Neural crest cell (in vitro differentiated cells): ENCODE data around the gene PELI1. TPM values are rescaled to one million over a fixed set of nuclear protein-coding genes. Genes with fewer than 3 reads are reported as not detected.

Experiments
- DNase-seq: peaks from one replicate; pipeline ENCODE4 v3.0.0; 2021; ENCODE audit warnings: low read depth, mixed read lengths, low spot score
- H3K27ac Mint-ChIP-seq: one replicate; pipeline ENCODE4 v1.8.0; 2021; ENCODE audit warnings: mild to moderate bottlenecking, mixed read lengths; ENCODE audit not compliant: unreplicated experiment
- H3K27me3 Mint-ChIP-seq: 2 replicates; pipeline ENCODE4 v1.8.0; 2021; ENCODE audit warnings: low read depth, mild to moderate bottlenecking, mixed read lengths
- H3K36me3 Mint-ChIP-seq: 2 replicates; pipeline ENCODE4 v1.8.0; 2021; ENCODE audit warnings: low read depth, mild to moderate bottlenecking, mixed read lengths
- H3K4me1 Mint-ChIP-seq: 2 replicates; pipeline ENCODE4 v1.8.0; 2021; ENCODE audit warnings: mixed read lengths
- H3K4me3 Mint-ChIP-seq: one replicate; pipeline ENCODE4 v1.8.0; 2021; ENCODE audit warnings: mild to moderate bottlenecking, mixed read lengths
- H3K9me3 Mint-ChIP-seq: 2 replicates; pipeline ENCODE4 v1.8.0; 2021; ENCODE audit warnings: mixed read lengths
- CTCF ChIP-seq: fragments of 200-600 bp; sonication (generic); conservative IDR thresholded peaks from 2 replicates; pipeline ENCODE4 v1.5.0; 2021; ENCODE audit warnings: antibody characterized with exemption, mild to moderate bottlenecking
- long read RNA-seq: library from polyadenylated mRNA; unstranded; transcript quantifications from one replicate; pipeline ENCODE4 v2.0.0, GENCODE V29; 2020
- total RNA-seq: library from RNA; stranded (reverse); gene quantifications from 2 replicates; pipeline ENCODE4 v1.2.1, GENCODE V29; 2021

The PELI1 gene, protein sequence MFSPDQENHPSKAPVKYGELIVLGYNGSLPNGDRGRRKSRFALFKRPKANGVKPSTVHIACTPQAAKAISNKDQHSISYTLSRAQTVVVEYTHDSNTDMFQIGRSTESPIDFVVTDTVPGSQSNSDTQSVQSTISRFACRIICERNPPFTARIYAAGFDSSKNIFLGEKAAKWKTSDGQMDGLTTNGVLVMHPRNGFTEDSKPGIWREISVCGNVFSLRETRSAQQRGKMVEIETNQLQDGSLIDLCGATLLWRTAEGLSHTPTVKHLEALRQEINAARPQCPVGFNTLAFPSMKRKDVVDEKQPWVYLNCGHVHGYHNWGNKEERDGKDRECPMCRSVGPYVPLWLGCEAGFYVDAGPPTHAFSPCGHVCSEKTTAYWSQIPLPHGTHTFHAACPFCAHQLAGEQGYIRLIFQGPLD
- total RNA-seq = 47.3 and 52.1 TPM in 2 replicates
- long read RNA-seq, transcript PELI1-201 (7 exons, 3,750 nt) = major isoform, 31 of 53 reads
- long read RNA-seq, partial matches to known transcripts = 0 of 53 reads
- long read RNA-seq, other reads (novel, unspliced or antisense) = 20 of 53 reads

DNA sequence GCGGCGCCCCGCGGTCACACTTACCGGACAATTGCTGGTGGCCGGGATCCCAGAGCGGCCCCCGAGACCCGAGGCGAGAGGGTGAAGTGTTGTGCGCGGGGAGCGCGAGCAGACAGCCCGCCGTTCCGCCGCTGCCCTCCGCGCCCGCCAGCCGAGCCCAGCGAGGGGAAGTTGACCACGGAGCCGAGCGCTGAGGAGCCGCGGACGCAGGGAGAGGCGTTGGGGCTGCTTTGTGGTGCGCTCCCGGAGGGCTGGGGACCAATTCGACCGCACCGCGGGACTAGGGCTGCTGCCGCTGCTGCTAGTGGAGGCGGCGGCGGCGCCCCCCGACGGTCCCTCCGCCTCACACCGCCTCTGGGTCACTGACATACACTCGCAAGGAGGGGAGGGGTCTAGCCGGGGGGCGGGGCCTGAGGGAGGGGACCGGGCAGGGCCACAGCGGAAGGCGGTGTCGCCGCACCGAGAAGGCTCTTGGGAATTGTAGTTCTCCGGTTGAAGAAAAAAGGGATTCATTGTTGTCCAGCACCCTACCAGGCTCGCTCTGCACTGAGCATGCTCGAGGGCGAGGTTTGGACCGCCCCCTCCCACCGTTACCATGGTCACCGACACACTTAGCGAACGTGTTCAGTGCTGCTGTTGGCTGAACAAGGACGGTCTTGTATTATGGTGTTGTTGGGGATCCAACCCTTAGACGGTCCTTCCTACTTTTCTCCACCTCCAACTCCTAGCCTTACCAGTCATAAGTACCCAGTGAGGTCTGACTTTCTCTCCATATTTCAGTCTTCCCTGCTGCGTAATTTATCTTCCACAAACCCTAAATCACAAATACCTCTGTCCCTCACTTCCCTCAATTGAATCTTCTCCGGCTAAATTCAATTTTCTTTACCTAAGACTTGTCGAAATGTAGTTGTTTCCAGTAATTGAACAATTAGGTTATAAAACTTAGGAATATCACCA lies at the start of gene PELI1:
Gene PELI1, minus strand, starts transcription at position 364 of the 957 bp plus-strand sequence. CDS start 36,110 bp downstream, outside the sequence.
- peak; percentile 95 for DNase-seq
- no peak for TF ChIP-seq CTCF
- no peaks in the 10 kb centered on the region for H3K9me3 Mint-ChIP-seq
- no peaks in the 10 kb centered on the region for H3K36me3 Mint-ChIP-seq
- H3K4me1 Mint-ChIP-seq = peaks cover 36% of the 10 kb centered on the region
- H3K4me3 Mint-ChIP-seq = peak within 1 kb of the TSS; percentile 99
- H3K27me3 Mint-ChIP-seq = no peaks in the 10 kb centered on the region
- H3K27ac Mint-ChIP-seq = peak within 1 kb of the TSS; percentile 96

DNA sequence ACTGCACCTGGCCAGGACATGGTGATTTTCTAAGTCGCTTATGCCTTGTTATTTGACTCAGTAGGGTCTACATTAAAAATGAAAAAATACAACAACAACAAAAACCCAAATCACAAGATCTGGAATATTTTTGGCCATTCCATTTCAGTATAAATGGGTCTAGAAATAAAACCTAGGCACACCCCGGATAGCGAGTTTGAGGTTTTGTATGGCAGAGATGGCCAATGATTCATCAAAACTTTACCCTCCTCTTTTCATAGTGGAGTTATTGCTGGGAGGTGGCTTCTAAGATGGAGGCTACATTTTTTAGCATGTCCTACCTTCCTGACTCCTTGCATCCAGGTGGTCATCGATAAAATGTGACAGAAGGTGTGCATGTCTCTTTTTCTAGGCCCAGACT lies 49.3 kb upstream of the PELI1 start:
- no peaks in the 10 kb centered on the region for H3K27me3 Mint-ChIP-seq
- peaks cover 54% of the 10 kb centered on the region for H3K4me1 Mint-ChIP-seq
- H3K9me3 Mint-ChIP-seq = peaks cover 2% of the 10 kb centered on the region
- H3K27ac Mint-ChIP-seq = no peak overlapping the region
- H3K36me3 Mint-ChIP-seq = no peaks in the 10 kb centered on the region
- no peak for TF ChIP-seq CTCF
- H3K4me3 Mint-ChIP-seq = no peak overlapping the region
- DNase-seq = no peak

DNA sequence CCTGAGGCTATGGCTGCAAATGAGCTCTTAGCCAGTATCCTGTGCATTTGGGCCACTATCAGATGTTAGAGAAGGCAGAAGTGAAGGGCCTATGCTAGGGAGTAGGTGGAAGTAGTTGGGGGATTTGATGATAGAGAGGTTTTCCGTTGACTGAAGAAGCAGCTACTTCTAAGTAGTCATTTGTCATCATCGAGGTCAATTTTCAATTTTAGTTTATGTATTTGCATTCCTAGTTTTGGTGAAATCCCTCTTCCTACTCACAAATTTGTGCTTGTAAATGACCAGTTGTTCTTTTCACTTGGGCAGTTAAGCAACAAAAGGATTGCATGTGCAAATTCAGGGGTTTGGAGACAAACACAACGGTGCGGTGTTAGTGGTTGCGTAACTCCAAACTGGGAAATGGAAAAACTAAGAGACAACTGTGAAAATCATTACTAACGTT lies 48.5 kb upstream of the PELI1 start:
- peaks cover 54% of the 10 kb centered on the region for H3K4me1 Mint-ChIP-seq
- H3K4me3 Mint-ChIP-seq = no peak overlapping the region
- TF ChIP-seq CTCF = no peak
- H3K27ac Mint-ChIP-seq = no peak overlapping the region
- H3K9me3 Mint-ChIP-seq = peaks cover 2% of the 10 kb centered on the region
- H3K36me3 Mint-ChIP-seq = no peaks in the 10 kb centered on the region
- H3K27me3 Mint-ChIP-seq = no peaks in the 10 kb centered on the region
- DNase-seq = no peak

GRCh38 chr2:64192125-64192479 lies 47.9 kb upstream of the PELI1 start:
- H3K36me3 Mint-ChIP-seq = no peaks in the 10 kb centered on the region
- DNase-seq = no peak
- no peaks in the 10 kb centered on the region for H3K27me3 Mint-ChIP-seq
- H3K27ac Mint-ChIP-seq = no peak overlapping the region
- peaks cover 2% of the 10 kb centered on the region for H3K9me3 Mint-ChIP-seq
- TF ChIP-seq CTCF = no peak
- H3K4me3 Mint-ChIP-seq = no peak overlapping the region
- H3K4me1 Mint-ChIP-seq = peaks cover 54% of the 10 kb centered on the region

DNA sequence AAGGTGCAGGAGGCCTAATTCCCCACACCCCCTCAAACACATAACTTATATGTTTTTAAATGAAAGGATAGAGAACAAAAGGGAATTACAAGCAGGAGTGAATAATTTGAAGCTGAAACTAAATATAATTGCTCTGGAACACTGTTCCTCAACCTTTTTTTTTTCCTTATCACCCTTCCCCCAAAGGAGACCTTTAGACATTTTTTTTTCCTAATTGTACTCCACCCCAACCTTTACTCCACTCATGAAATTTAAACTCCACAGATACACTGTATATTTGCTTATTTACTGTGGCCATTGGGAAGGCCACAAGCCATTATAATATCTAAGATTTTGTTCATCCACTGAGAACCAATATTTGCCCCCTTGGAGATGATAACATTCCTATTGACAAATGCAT lies 45.4 kb upstream of the PELI1 start:
- no peak overlapping the region for H3K27ac Mint-ChIP-seq
- peaks cover 46% of the 10 kb centered on the region for H3K4me1 Mint-ChIP-seq
- no peaks in the 10 kb centered on the region for H3K27me3 Mint-ChIP-seq
- H3K4me3 Mint-ChIP-seq = no peak overlapping the region
- no peak for TF ChIP-seq CTCF
- no peak for DNase-seq
- peaks cover 2% of the 10 kb centered on the region for H3K9me3 Mint-ChIP-seq
- no peaks in the 10 kb centered on the region for H3K36me3 Mint-ChIP-seq
